Subcutaneous adipose tissue (tissue), 4 donors: ENCODE measurements around the gene RGS9. TPM values are rescaled to one million over a fixed set of nuclear protein-coding genes. Genes with fewer than 3 reads are reported as not detected.

Source experiments
- total RNA-seq, 4 donors: library from RNA; depleted of rRNA; stranded (reverse); fragments of >200 nt; gene quantifications; one replicate each; pipeline ENCODE4 v1.1.0, GENCODE V29; 2016
- TF ChIP-seq, protein P1 (sequence below): fragments of 450-650 bp; IDR thresholded peaks from one replicate; pipeline ENCODE4 v1.5.1; 2016; ENCODE audit warnings: low read depth, mild to moderate bottlenecking, control low read depth, antibody characterized with exemption, moderate library complexity

RGS9 gene
- total RNA-seq, 4 donors from 2014 or later = 1.5 to 7.5 (median 3.3) TPM

DNA sequence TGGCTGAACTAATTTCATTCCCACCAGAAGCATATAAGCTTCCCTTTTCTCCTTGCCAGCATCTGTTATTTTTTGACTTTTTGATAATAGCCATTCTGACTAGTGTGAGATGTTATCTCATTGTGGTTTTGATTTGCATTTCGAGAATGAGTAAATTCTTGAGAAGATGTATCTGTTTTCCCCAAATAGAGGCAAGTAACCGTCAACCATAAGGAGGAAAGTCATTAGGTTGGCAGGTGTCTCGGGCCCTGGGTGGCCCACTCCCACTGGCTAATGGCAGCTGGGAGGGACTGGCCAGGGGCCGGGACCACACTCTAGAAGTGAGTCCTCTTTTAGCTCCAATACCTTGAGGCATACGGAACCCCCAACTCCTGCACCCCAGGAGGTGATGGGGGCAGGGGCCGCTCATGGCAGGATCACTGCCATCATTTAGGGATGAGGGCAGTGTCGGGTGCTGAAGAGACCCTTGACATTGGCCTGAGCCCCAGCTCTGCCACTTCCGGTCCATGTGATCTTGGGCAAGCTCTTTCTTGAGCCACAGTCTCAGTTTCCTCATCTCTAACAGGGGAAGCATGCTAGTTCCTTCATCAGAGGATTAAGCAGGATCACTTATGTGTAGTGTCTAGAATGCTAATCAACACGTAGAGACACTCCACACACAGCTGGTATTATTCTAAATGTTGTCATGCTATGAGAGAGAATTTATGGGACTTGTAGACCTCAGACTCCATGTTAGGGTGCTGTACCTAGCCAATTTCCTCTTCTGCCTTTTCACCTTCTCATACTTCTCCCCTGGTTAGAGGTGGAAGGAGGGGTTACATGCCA lies 44.3 kb downstream of the RGS9 start:
- TF ChIP-seq, protein P1, sequence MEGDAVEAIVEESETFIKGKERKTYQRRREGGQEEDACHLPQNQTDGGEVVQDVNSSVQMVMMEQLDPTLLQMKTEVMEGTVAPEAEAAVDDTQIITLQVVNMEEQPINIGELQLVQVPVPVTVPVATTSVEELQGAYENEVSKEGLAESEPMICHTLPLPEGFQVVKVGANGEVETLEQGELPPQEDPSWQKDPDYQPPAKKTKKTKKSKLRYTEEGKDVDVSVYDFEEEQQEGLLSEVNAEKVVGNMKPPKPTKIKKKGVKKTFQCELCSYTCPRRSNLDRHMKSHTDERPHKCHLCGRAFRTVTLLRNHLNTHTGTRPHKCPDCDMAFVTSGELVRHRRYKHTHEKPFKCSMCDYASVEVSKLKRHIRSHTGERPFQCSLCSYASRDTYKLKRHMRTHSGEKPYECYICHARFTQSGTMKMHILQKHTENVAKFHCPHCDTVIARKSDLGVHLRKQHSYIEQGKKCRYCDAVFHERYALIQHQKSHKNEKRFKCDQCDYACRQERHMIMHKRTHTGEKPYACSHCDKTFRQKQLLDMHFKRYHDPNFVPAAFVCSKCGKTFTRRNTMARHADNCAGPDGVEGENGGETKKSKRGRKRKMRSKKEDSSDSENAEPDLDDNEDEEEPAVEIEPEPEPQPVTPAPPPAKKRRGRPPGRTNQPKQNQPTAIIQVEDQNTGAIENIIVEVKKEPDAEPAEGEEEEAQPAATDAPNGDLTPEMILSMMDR = no peak

DNA sequence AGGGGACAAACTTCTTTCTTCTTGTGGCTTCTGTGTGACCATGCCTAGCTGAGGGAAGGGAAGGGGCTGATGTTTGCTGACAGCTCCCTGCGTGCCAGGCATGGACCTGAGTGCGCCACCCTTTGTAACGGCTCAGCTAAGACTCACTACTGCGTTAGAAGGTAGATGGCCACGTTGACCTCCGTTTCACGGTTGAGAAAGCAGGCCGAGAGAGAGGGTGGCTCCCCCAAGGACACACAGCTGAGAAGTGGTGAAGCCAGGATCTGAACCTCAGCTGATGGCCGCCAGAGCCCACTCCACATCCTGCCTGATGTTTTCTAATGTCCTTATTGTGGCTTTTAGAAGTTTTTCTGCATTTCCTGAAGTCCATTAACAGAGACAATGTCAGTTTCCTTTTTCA lies 45.1 kb downstream of the RGS9 start:
- TF ChIP-seq, protein P1 = no peak

DNA sequence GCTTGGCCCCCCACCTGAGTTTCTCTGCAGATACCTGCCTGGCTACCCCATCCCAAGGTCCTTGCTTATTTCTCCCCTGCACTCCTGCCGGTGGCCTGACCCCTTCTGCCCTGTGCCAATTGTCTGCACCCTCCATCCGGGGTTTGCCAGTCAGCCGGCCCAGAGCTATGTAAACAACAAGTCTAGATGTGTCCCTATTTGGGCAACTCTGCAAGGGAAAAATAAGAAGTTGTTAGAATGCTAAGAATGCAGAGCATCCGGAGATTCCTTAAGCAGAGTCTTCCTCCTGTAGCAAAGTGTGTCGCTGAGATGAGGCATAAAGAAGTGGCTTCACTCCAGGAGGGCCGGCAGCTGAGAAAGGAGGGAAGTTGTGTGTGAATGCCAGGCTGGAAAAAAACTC lies 46.6 kb downstream of the RGS9 start:
- TF ChIP-seq, protein P1 = no peak

DNA sequence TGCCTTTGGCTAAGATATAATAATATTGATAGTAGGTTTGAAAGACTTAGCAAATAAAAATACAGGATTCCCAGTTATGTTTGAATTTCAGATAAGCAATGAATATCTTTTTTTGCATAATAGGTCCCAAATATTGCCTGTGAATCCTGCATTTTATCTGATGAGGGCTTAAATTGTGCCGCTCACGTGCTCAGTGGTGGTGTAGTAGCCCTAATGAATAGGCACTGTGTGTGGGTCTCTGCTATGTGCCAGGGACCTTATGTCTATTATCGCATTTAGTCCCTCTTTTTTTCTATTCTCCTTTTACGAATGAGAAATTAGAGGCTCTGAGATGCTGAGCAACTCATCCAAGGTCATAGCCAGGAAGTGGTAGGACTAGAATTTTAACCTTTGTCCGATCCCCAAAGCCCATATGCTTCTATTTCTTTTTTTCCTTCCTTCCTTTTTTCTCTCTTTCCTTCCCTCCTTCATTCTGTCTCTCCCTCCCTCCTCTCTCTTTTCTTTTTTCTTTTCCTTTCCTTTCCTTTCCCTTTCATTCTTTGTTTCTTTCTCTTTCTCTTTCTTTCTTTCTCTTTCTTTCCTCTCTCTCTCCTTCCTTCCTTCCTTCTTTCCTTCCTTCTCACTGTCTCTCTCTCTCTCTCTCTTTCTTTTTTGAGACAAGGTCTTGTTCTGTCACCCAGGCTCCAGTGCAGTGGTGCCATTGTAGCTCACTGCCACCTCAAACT lies 47.2 kb downstream of the RGS9 start:
- TF ChIP-seq, protein P1 = no peak

DNA sequence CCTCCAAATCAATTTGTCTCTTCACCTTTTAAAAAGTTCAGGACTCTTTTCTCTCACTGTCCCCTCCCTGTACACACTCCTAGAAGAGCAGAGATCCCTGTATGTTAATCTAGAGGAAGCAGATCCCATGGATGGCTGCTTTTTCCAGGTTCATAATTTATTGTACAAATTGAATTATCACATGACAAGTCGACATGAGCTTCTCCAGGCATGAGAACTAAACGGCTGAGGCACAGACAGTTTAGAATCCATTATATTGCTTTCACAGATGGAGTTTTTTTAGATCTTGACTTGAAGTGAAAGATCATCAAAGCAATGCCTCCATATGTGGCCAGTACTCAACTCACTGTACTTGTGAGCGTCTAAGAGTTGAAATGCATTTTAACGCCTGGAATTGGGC lies 47.9 kb downstream of the RGS9 start:
- TF ChIP-seq, protein P1 = no peak

DNA sequence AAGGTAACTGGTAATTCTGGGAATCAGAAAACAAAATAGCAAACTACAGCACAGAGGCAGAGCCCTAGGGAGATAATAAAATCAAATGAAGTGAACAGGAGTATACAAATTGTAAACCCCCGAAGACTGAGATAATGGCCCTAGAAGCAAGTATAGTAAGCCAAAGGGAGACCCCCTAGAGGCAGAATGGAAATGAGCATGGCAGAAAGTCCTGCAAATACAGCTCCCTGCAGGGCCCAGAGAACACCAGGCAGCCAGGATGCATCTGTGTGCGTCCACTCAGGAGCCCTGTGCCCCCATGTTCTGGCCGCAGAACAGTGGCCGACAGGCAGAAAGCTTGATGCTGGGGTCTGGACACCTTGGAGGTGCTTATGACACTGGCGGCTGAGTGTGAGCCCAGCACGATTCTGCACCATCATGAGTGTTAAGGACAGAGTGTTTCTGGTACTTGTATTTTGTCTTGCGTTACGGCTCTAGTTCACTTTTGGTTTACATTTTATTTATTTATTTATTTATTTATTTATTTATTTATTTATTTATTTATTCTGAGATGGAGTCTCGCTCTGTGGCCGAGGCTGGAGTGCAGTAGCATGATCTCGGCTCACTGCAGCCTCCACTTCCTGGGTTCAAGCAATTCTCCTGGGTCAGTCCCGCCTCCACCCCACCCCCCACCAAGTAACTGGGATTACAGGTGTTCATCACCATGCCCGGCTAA lies 48.7 kb downstream of the RGS9 start:
- TF ChIP-seq, protein P1 = no peak

DNA sequence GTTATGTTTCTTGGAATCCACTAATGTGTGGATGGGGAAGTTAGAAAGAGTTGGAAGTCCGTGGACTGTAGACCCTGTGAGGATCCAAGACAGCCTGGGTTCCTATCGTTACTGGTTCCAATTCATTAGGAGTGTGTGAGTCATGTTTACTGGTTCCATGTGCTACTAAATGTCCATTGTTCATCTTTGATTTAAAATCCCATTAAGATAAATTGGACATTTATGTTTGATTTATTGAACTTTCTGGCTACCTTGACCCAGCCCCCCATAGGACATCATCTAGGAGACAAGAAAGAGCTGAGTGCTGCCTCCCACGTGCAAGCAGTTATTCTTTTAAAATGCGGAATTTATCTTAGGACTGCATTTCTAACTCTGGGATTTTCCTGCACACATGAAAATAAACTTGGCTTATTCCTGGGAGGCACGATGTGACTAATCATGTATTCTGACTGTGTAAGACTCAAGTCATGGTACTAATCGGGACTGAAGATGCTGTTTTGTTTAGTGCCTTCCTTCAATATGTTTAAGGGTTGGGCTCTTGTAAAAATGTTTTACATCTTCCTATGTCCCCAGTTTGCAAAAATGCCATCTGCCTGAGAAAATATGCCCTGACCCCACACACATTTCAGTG lies 53.4 kb downstream of the RGS9 start:
- TF ChIP-seq, protein P1 = no peak
